Keratinocyte (primary cell): Measurements from ENCODE around the gene PROCR. TPM values are rescaled to one million over a fixed set of nuclear protein-coding genes. Genes with fewer than 3 reads are reported as not detected.

Experiments used
- DNase-seq: peaks from one replicate; pipeline ENCODE4 v3.0.0-alpha.2; 2011; ENCODE audit warnings: low read depth, missing footprints, low spot score
- FAIRE-seq: peaks from 2 replicates; lab custom pipeline; 2011; peaks lifted over from hg19 to GRCh38; lab: Jason Lieb, UNC
- H2AFZ ChIP-seq: 2 replicates; pipeline ENCODE4 v1.6.0; 2012; ENCODE audit warnings: low read length, control low read depth, inconsistent platforms; ENCODE audit not compliant: control insufficient read depth
- H3K27ac ChIP-seq: 2 replicates; pipeline ENCODE4 v1.5.1; 2011; ENCODE audit warnings: low read length; ENCODE audit not compliant: control insufficient read depth, insufficient read depth
- H3K27me3 ChIP-seq: 3 replicates; pipeline ENCODE4 v1.6.0; 2011; ENCODE audit warnings: low read length; ENCODE audit not compliant: control insufficient read depth, insufficient read depth; ENCODE audit errors: extremely low read depth
- H3K36me3 ChIP-seq, 2 experiments: 2 replicates in 1 of 2; 3 replicates in 1 of 2; pipeline ENCODE4 v1.5.1; 2011; ENCODE audit warnings: low read length in 2 of 2, mild to moderate bottlenecking in 1 of 2; ENCODE audit not compliant: control insufficient read depth in 2 of 2, insufficient read depth in 2 of 2; ENCODE audit errors: extremely low read depth in 1 of 2
- H3K4me1 ChIP-seq: 3 replicates; pipeline ENCODE4 v1.5.1; 2011; ENCODE audit warnings: low read length; ENCODE audit not compliant: control insufficient read depth, insufficient read depth; ENCODE audit errors: extremely low read depth
- H3K4me2 ChIP-seq: 3 replicates; pipeline ENCODE4 v1.6.0; 2011; ENCODE audit warnings: low read depth, low read length; ENCODE audit not compliant: control insufficient read depth, insufficient read depth; ENCODE audit errors: extremely low read depth
- H3K4me3 ChIP-seq, 3 experiments: fragments of 200-600 bp in 1 of 3; sonication (generic) in 1 of 3; 2 replicates in 2 of 3; 3 replicates in 1 of 3; pipeline ENCODE4 v1.5.1; 2011 to 2016; ENCODE audit warnings: low read length in 3 of 3, mild to moderate bottlenecking in 3 of 3, control low read depth in 2 of 3, inconsistent platforms in 1 of 3, low read depth in 1 of 3, mixed read lengths in 1 of 3, mixed run types in 1 of 3, moderate library complexity in 1 of 3; ENCODE audit not compliant: control insufficient read depth in 2 of 3, insufficient read depth in 2 of 3; ENCODE audit errors: extremely low read depth in 1 of 3
- H3K79me2 ChIP-seq: 2 replicates; pipeline ENCODE4 v1.6.0; 2012; ENCODE audit warnings: low read length; ENCODE audit not compliant: control insufficient read depth, insufficient read depth
- H3K9ac ChIP-seq: 3 replicates; pipeline ENCODE4 v1.6.0; 2011; ENCODE audit warnings: low read length; ENCODE audit not compliant: control insufficient read depth, insufficient read depth; ENCODE audit errors: extremely low read depth
- H3K9me1 ChIP-seq: 3 replicates; pipeline ENCODE4 v1.6.0; 2011; ENCODE audit warnings: low read length; ENCODE audit not compliant: control insufficient read depth, insufficient read depth; ENCODE audit errors: extremely low read depth
- H3K9me3 ChIP-seq: 2 replicates; pipeline ENCODE4 v1.5.1; 2012; ENCODE audit warnings: low read depth, low read length; ENCODE audit not compliant: control insufficient read depth
- H4K20me1 ChIP-seq: 3 replicates; pipeline ENCODE4 v1.6.0; 2011; ENCODE audit warnings: low read length; ENCODE audit not compliant: control insufficient read depth, insufficient read depth; ENCODE audit errors: extremely low read depth
- CTCF ChIP-seq, 3 experiments: IDR thresholded peaks in 1 of 3; conservative IDR thresholded peaks in 1 of 3; optimal IDR thresholded peaks in 1 of 3; 2 replicates in 2 of 3; 3 replicates in 1 of 3; pipeline versions ENCODE3 to v1.5.1; 2011; ENCODE audit warnings: low read length in 3 of 3, mild to moderate bottlenecking in 3 of 3, moderate library complexity in 2 of 3, control low read depth in 1 of 3, inconsistent platforms in 1 of 3; ENCODE audit not compliant: insufficient read depth in 2 of 3; ENCODE audit errors: extremely low read depth in 1 of 3
- EZH2 ChIP-seq: IDR thresholded peaks from one replicate; pipeline ENCODE4 v1.6.1; 2012; ENCODE audit warnings: inconsistent platforms, mild to moderate bottlenecking, low read length, moderate library complexity
- dilution Hi-C: fragments of 300-500 bp; cut with MboI; formaldehyde crosslinking; loops from one replicate; pipeline ENCODE4 v1.7.0; 2020; ENCODE audit warnings: low sequenced_read_pairs; ENCODE audit not compliant: extremely low pct_ligation_motif_present
- polyA plus RNA-seq, 5 experiments: library from polyadenylated mRNA; depleted of rRNA in 3 of 5; stranded (reverse) in 3 of 5; stranded (forward) in 1 of 5; unstranded in 1 of 5; fragments of >200 nt; gene quantifications; 1 replicate in 1 of 5; 2 replicates in 3 of 5; 3 replicates in 1 of 5; pipeline versions ENCODE4 v1.2.1 to v1.2.3, GENCODE V29; 2011 to 2012; ENCODE audit warnings: missing spikeins in 2 of 5, low read depth in 1 of 5, low replicate concordance in 1 of 5

PROCR gene
- polyA plus RNA-seq, 1 donor (not counting 4 experiments of a cell fraction or from before 2014, with no cell fraction given), result 74.1 TPM

GRCh38 chr20:35125753-35126152 is 46.1 kb upstream of the PROCR start:
- no peak overlapping the region for H3K9ac ChIP-seq
- dilution Hi-C loops, result no loop called here
- H3K9me1 ChIP-seq, result no peaks in the 10 kb centered on the region
- DNase-seq, result no peak
- FAIRE-seq, result no peak
- H3K4me2 ChIP-seq, result no peak overlapping the region
- H2AFZ ChIP-seq, result no peak overlapping the region
- peaks cover 18 to 20% of the 10 kb centered on the region in 2 experiments for H3K36me3 ChIP-seq
- no peak overlapping the region for H3K27ac ChIP-seq
- H4K20me1 ChIP-seq, result no peaks in the 10 kb centered on the region
- H3K9me3 ChIP-seq, result no peaks in the 10 kb centered on the region
- TF ChIP-seq CTCF (optimal IDR thresholded peaks at IDR 0.05 in 1 of 3, IDR thresholded peaks at IDR 0.05 in 1 of 3, conservative IDR thresholded peaks at IDR 0.05 in 1 of 3; ENCODE audit: extremely low read depth in 1 of 3, insufficient read depth in 2 of 3, low read length in 3 of 3), result no peak
- no peak for TF ChIP-seq EZH2
- peaks cover 2% of the 10 kb centered on the region for H3K4me1 ChIP-seq
- H3K4me3 ChIP-seq, result no peak overlapping the region
- no peaks in the 10 kb centered on the region for H3K79me2 ChIP-seq
- no peaks in the 10 kb centered on the region for H3K27me3 ChIP-seq

GRCh38 chr20:35129647-35130069 is 42.2 kb upstream of the PROCR start:
- TF ChIP-seq EZH2, result no peak
- Histone ChIP-seq H3K9me3 (no peaks in the 10 kb centered on the region), H3K4me1 (peaks cover 2% of the 10 kb centered on the region), H3K27me3 (no peaks in the 10 kb centered on the region), H3K4me2 (no peak overlapping the region), H3K27ac (no peak overlapping the region), H3K4me3 (no peak overlapping the region), H3K9ac (no peak overlapping the region), H4K20me1 (no peaks in the 10 kb centered on the region), H3K36me3 (peaks cover 17 to 20% of the 10 kb centered on the region in 2 experiments), H3K79me2 (no peaks in the 10 kb centered on the region), H3K9me1 (no peaks in the 10 kb centered on the region), H2AFZ (no peak overlapping the region)
- no peak for FAIRE-seq
- DNase-seq, result no peak
- dilution Hi-C loops, result no loop called here

GRCh38 chr20:35131934-35132333 is 39.9 kb upstream of the PROCR start:
- Histone ChIP-seq H3K36me3 (peaks cover 14 to 21% of the 10 kb centered on the region in 2 experiments), H3K4me2 (no peak overlapping the region), H4K20me1 (no peaks in the 10 kb centered on the region), H3K9ac (no peak overlapping the region), H3K9me1 (no peaks in the 10 kb centered on the region), H3K4me1 (peaks cover 2% of the 10 kb centered on the region), H3K27me3 (no peaks in the 10 kb centered on the region), H3K79me2 (no peaks in the 10 kb centered on the region), H3K4me3 (no peak overlapping the region), H3K9me3 (no peaks in the 10 kb centered on the region), H3K27ac (no peak overlapping the region), H2AFZ (no peak overlapping the region)
- dilution Hi-C loops, result no loop called here
- DNase-seq, result no peak
- no peak for FAIRE-seq
- TF ChIP-seq EZH2 (no peak), CTCF (optimal IDR thresholded peaks at IDR 0.05 in 1 of 3, IDR thresholded peaks at IDR 0.05 in 1 of 3, conservative IDR thresholded peaks at IDR 0.05 in 1 of 3; ENCODE audit: extremely low read depth in 1 of 3, insufficient read depth in 2 of 3, low read length in 3 of 3) (no peak)
